Cerebellar nuclear complex (tissue), 1 donor: ENCODE data around the gene KAT8.
A peak's percentile ranks its signal among the peaks of the same experiment; 100 is the strongest.

Source experiments
- DNase-seq, 2 experiments: peaks; one replicate each; lab custom pipeline; 2025; lab: John Stamatoyannopoulos, UW

The KAT8 gene

DNA sequence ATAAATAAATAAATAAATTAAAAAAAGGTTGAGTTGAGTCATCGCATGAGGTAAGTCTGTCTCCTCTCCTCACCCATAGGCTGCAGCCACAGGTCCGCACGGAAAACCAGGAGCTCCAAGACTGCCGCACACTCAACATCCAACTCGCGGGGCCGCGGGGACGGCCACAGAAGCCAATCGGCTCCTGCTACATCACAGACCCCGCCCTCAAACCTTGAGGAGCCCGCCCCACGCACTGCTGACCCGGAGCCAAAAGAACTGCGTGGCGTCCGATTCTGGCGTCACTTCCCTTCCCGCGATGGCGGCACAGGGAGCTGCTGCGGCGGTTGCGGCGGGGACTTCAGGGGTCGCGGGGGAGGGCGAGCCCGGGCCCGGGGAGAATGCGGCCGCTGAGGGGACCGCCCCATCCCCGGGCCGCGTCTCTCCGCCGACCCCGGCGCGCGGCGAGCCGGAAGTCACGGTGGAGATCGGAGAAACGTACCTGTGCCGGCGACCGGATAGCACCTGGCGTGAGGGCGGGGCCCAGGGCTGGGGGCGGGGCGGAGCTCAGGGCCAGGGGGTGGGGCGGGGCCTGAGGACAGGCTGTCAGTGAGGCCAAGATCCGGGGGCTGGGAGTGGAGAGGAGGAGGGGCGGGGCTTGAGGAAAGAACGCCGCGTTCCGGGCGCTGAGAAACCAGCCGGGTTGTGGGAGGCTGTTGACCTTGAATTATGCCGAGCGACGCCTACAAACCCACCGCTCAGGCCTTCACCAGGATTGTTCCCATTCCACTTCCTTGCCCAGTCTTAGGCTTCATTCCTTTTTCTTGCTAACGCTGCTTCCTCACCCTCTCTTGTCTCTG lies at the start of gene KAT8:
KAT8 (plus strand) TSS at position 281 of the 839 bp plus-strand sequence; CDS start at position 299, 18 bp downstream.
- DNase-seq: peak; percentile 90 to 95

DNA sequence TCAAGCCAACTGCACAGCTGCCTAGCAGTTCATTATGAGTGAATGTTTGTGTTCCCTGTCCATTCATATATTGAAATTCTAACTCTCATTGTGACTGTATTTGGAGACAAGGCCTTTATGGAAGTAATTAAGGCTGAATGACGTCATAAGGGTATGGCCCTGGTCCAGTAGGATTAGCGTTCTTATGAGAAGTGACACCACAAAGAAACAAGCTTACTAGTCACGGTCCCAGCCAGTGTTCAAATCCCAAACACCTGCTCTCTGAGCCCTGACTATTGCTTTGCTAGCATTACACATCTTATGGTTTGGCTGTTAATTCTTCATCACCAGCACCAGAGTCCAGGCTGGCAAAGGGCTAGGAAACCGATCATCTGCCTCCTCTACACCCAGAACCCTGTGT lies 45.6 kb upstream of the KAT8 start:
- no peak for DNase-seq

GRCh38 chr16:31072540-31073141 lies 44.8 kb upstream of the KAT8 start:
- no peak for DNase-seq

- peak; percentile 57 to 77 for DNase-seq
These were observed 44.1 kb upstream of the KAT8 start for GRCh38 chr16:31073142-31073969.

GRCh38 chr16:31073970-31074813 lies 43.3 kb upstream of the KAT8 start, which contains the start of the genes ZNF646 and ZNF668:
TSS of gene ZNF646 (plus strand) at chr16:31074422. CDS start at chr16:31076325, 1,903 bp downstream.
TSS of gene ZNF668 (minus strand) at chr16:31074240. CDS start at chr16:31064459, 9,781 bp downstream.
- peak; percentile 84 to 94 for DNase-seq

DNA sequence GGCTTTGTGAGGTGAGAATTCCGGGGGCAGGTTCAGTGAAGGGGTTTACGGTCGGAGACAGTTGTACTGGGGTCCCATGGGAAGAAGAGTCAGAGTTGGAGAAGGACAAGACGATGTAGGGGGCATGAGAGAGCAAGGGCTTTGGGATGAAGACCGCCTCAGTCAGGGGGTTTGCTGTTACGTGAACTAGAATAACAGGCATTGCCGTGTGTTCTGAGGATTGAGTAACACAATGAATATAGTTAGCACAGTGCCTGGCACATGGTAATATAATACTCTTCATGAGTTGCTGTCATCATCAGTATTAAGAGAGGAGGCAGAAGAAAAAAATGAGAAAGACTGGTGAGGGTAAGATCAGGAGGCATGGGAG lies 42.7 kb upstream of the KAT8 start:
- DNase-seq: no peak

DNA sequence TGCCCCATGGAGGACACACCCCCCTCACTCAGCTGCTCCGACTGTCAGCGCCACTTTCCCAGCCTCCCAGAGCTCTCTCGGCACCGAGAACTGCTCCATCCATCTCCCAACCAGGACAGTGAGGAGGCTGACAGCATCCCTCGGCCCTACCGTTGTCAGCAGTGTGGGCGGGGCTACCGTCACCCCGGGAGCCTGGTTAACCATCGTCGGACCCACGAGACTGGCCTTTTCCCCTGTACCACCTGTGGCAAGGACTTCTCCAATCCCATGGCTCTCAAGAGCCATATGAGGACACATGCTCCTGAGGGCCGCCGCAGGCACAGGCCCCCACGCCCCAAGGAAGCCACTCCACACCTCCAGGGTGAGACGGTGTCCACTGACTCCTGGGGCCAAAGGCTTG lies 41.1 kb upstream of the KAT8 start:
- no peak for DNase-seq

DNA sequence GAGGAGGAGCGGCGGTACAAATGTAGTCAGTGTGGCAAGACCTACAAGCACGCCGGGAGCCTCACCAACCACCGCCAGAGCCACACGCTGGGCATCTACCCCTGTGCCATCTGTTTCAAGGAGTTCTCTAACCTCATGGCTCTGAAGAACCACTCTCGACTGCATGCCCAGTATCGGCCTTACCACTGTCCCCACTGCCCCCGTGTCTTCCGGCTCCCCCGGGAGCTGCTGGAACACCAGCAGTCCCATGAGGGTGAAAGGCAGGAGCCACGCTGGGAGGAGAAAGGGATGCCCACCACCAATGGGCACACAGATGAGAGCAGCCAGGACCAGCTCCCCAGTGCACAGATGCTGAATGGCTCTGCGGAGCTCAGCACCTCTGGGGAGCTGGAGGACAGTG lies 40.4 kb upstream of the KAT8 start:
- DNase-seq: no peak

GRCh38 chr16:31077592-31078396 lies 39.7 kb upstream of the KAT8 start:
- no peak for DNase-seq

DNA sequence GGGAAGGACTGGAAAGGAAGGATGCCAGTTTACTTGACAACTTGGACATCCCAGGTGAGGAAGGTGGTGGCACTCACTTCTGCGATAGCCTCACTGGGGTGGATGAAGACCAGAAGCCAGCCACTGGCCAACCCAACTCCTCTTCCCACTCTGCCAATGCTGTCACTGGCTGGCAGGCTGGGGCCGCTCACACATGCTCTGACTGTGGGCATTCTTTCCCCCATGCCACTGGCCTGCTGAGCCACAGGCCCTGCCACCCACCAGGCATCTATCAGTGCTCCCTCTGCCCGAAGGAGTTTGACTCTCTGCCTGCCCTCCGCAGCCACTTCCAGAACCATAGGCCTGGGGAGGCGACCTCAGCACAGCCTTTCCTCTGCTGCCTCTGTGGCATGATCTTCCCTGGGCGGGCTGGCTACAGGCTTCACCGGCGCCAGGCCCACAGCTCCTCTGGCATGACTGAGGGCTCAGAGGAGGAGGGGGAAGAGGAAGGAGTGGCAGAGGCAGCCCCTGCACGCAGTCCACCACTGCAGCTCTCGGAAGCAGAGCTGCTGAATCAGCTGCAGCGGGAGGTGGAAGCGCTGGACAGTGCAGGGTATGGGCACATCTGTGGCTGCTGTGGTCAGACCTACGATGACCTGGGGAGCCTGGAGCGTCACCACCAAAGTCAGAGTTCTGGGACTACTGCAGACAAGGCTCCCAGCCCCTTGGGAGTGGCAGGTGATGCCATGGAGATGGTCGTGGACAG lies 38.7 kb upstream of the KAT8 start:
- no peak for DNase-seq

DNA sequence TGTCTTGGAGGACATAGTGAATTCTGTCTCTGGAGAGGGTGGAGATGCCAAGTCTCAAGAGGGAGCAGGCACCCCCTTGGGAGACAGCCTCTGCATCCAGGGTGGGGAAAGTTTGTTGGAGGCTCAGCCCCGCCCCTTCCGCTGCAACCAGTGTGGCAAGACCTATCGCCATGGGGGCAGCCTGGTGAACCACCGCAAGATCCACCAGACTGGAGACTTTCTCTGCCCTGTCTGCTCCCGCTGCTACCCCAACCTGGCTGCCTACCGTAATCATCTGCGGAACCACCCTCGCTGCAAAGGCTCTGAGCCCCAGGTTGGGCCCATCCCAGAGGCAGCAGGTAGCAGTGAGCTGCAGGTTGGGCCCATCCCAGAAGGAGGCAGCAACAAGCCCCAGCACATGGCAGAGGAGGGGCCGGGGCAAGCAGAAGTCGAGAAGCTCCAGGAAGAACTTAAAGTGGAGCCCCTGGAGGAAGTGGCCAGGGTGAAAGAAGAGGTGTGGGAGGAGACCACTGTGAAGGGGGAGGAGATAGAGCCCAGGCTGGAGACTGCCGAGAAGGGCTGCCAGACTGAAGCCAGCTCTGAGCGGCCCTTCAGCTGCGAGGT lies 38.0 kb upstream of the KAT8 start:
- DNase-seq: no peak

- no peak for DNase-seq
These were observed 37.3 kb upstream of the KAT8 start for GRCh38 chr16:31080035-31080629.

DNA sequence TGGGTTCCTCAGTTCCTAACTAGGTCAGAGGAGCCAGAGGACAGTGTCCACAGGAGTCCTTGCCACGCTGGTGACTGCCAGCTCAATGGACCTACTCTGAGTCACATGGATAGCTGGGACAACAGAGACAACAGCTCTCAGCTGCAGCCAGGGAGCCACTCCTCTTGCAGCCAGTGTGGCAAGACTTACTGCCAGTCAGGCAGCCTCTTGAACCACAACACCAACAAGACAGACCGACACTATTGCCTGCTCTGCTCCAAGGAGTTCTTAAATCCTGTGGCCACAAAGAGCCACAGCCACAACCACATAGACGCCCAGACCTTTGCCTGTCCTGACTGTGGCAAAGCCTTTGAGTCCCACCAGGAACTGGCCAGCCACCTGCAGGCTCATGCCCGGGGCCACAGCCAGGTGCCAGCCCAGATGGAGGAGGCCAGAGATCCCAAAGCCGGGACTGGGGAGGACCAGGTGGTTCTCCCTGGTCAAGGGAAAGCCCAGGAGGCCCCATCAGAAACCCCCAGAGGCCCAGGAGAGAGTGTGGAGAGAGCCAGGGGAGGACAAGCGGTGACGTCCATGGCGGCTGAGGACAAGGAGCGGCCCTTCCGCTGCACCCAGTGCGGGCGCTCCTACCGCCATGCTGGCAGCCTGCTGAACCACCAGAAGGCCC lies 36.6 kb upstream of the KAT8 start:
- no peak for DNase-seq

DNA sequence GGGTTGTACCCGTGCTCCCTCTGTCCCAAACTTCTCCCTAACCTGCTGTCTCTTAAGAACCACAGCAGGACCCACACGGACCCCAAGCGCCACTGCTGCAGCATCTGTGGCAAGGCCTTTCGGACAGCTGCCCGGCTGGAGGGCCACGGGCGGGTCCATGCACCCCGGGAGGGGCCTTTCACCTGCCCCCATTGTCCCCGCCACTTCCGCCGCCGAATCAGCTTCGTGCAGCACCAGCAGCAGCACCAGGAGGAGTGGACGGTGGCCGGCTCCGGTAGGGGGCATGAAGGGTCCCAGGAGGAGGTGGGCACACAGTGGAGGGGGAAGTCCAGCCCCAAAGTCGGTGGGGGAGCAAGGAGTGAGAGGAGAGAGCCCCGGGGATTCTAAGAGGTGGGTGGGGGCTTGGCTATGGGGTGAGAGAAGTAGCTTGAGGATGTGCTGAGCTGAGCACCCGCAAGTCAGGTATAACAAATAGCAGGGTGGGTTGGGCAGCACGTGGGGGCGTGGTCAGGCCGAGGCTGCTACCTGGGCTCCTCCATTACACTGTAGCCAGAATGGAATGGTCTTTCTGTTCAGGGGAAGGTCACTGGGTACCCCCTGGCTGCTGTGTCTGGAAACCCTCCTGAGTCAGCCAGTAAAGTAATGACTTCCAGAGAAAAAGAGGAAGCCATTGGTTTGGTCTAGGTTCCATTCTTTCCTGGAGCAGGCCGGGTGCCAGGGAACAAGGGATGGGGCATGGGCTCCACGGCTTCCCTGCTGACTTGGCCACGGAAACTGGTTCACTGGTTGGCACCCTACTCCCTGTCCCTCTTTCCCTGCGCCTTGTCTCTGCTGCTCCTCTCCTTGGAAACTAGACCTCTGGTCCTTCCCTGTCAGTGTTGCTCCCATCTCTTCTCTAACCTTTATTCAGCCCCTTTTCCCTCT lies 35.8 kb upstream of the KAT8 start:
- no peak for DNase-seq

DNA sequence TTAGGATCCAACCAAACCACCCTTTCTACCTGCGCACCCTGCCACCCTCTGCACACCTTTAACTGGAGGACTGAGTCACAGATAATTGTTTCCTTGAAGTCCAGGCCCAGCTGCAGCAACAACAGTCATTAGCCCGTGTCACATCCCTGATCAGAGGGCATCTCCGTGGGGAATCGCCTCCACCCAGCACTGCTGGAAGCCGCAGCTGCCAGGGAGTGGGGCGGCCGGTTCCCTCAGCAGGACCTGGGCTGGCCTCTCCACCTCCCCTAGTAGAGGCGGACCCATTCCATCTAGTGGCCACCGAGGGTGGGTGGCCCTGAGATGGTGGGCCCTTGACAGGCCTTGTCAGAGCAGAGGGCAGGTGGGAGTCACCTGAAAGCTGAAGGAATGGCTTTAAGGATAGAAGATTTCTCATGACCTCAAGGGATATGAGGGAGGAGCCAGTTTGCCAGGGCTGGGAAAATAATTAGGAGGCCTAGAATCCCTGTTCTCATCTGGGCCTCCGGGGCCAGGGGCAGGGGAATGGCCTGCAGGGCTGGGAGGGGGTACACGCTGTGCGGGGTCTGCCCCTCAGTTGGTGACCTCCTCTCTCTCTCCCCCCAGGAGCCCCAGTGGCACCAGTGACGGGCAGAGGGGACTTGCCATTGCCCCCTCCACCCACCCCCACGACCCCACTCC lies 35.0 kb upstream of the KAT8 start:
- DNase-seq: no peak

GRCh38 chr16:31083081-31083480 lies 34.4 kb upstream of the KAT8 start:
- DNase-seq: no peak

- no peak for DNase-seq
These were observed 33.9 kb upstream of the KAT8 start for GRCh38 chr16:31083556-31083955.
